VCaP (cell line): Measurements from ENCODE around the gene SPSB4.

Source experiments
- H3K27ac ChIP-seq: fragments of 450-650 bp; 2 replicates; pipeline ENCODE4 v1.5.1; 2017
- CTCF ChIP-seq: fragments of 450-650 bp; conservative IDR thresholded peaks from 2 replicates; pipeline ENCODE4 v1.5.1; 2017; ENCODE audit warnings: mild to moderate bottlenecking, moderate library complexity

SPSB4 gene

DNA sequence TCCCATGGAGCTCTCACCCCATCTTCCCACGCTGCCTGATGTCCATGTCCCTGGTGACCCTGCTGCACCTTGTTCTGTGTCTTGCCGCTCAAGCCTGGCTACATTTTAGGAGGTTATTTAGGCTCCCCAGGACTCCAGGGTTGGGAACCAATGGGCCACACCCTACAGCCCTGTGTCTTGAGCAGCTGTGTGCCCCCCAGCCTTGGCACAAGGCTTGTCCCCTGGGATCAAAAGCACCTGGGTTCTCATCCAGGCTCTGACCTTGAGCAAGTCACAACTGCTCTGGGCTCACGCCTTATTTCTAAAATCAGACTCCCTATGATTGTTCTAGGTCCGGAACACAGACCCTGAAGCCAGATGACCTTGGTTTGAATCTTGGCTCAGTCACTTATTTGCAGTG, 14.1 kb downstream of the SPSB4 start:
- TF ChIP-seq CTCF = no peak
- no peak overlapping the region for H3K27ac ChIP-seq

- TF ChIP-seq CTCF = no peak
- H3K27ac ChIP-seq = no peak overlapping the region
Observed at GRCh38 chr3:141065841-141066805, 15.0 kb downstream of the SPSB4 start.

GRCh38 chr3:141067206-141067974, 16.2 kb downstream of the SPSB4 start:
- no peak overlapping the region for H3K27ac ChIP-seq
- no peak for TF ChIP-seq CTCF

DNA sequence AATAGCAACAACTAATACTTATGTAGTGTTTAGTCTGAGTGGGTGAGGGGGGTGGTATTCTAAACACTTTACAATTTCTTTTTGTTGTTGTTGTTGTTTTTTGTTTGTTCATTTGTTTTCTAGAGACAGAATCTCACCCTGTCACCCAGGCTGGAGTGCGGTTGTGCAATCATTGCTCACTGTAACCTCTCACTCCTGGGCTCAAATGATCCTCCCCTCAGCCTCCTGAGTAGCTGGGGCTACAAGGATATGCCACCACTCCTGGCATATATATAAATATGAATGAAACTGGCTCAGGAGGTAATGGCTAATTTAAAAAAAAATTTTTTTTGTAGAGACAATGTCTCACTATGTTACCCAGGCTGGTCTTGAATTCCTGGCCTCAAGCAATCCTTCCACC, 19.1 kb downstream of the SPSB4 start:
- no peak for TF ChIP-seq CTCF
- H3K27ac ChIP-seq = no peak overlapping the region

- no peak overlapping the region for H3K27ac ChIP-seq
- no peak for TF ChIP-seq CTCF
Observed at GRCh38 chr3:141070727-141071357, 19.7 kb downstream of the SPSB4 start.

DNA sequence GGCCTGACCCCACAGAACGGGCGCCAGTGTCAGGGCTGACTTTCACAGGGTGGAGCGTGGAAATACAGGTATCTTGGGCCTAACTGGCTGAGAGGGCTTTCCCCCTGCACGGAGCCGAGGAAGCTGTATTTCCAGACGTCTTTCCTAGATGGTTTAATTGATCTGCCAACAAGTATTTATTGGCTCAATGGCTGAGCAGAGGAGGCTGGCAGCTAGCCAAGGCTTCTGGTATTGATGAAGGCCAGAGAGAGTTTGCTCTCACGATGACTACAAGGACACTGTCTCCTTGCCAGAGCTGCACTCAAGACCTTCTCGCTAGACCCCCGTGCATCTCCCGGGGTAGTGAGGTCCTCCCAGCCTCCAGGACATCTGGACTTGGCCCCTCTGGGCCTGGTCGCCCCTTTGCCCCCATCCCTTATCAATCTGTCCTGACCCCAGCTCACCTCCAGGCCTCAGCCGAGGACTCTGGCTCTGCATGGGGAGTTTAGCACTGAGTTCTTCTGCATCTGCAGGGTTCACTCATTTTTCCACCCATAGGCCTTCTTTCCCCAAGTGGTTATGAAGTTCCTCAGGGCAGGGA, 20.6 kb downstream of the SPSB4 start:
- TF ChIP-seq CTCF = no peak
- H3K27ac ChIP-seq = no peak overlapping the region

DNA sequence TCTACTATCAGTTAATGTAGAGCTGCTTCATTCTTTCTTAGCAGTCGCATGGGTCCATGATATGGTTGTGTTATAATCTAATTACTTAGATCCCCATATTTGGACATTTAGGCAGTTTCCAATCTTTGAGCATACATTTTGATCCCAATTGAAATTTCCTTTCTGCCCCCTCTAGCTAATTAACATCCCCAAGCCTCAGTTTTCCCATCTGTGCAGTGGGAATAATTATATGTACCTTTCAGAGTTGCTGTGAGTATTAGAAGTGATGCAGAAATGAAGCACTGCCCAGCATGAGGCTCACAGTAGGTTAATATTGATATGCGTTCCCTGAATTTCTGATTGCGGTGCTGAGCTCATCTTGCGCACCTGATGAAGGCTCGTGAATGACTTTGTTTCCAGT, 21.8 kb downstream of the SPSB4 start:
- no peak for TF ChIP-seq CTCF
- H3K27ac ChIP-seq = no peak overlapping the region
